ENCODE measurements around the gene IFNW1. TPM values are rescaled to one million over a fixed set of nuclear protein-coding genes. Genes with fewer than 3 reads are reported as not detected.
"Not testable (repeated sequence)": the region's sequence is repeated elsewhere in the genome, so short reads cannot be mapped to it uniquely, and the experiment has no call there.

IFNW1 gene
- total RNA-seq, 1 experiment from 2014 or later, result not detected

GRCh38 chr9:21174671-21175070 is 33.0 kb upstream of the IFNW1 start:
- CTCF ChIA-PET, result no interaction called here
- no TSS peak for BruUV-seq (replicated peaks)
- TF ChIP-seq EZH2 (IDR thresholded peaks at IDR 0.05; ENCODE audit: low read depth) (no peak), CTCF (conservative IDR thresholded peaks at IDR 0.05) (no peak)

GRCh38 chr9:21172156-21172555 is 30.5 kb upstream of the IFNW1 start:
- Histone ChIP-seq H3K79me2 (ENCODE audit: low read depth) (no peaks in the 10 kb centered on the region), H3K27ac (no peak overlapping the region), H3F3A (ENCODE audit: insufficient read depth, low read depth) (no peaks in the 10 kb centered on the region), H4K20me1 (ENCODE audit: insufficient read depth) (no peaks in the 10 kb centered on the region), H3K36me3 (ENCODE audit: low read depth) (no peaks in the 10 kb centered on the region), H3K4me3 (no peak overlapping the region), H3K27me3 (ENCODE audit: insufficient read depth, low read depth) (no peaks in the 10 kb centered on the region), H3K9me3 (ENCODE audit: insufficient read depth, low read depth) (no peaks in the 10 kb centered on the region), H2AFZ (no peak overlapping the region), H3K4me1 (replicated peaks; ENCODE audit: insufficient read depth) (no peaks in the 10 kb centered on the region), H3K4me2 (no peak overlapping the region), H3K9me2 (ENCODE audit: insufficient read depth) (no peaks in the 10 kb centered on the region)
- TF ChIP-seq EZH2 (IDR thresholded peaks at IDR 0.05; ENCODE audit: low read depth), result no peak
- no peak for TF ChIP-seq CTCF (conservative IDR thresholded peaks at IDR 0.05)
- POLR2A ChIA-PET (ENCODE audit: unreplicated experiment), result no interaction called here
- no TSS peak for BruUV-seq (replicated peaks)
- intact Hi-C loops (cut with micrococcal nuclease; ENCODE audit: unreplicated experiment), result no loop called here
- CTCF ChIA-PET, result no interaction called here
- DNase-seq, result no peak

More at GRCh38 chr9:21174671-21175070, 33.0 kb upstream of the IFNW1 start:
- DNase-seq, result no peak
- no peaks in the 10 kb centered on the region for H3K27me3 ChIP-seq (ENCODE audit: insufficient read depth, low read depth)
- no peak overlapping the region for H3K27ac ChIP-seq
- no peaks in the 10 kb centered on the region for H3F3A ChIP-seq (ENCODE audit: insufficient read depth, low read depth)
- H2AFZ ChIP-seq, result no peak overlapping the region
- no peaks in the 10 kb centered on the region for H3K36me3 ChIP-seq (ENCODE audit: low read depth)
- intact Hi-C loops (cut with micrococcal nuclease; ENCODE audit: unreplicated experiment), result no loop called here
- H3K4me3 ChIP-seq, result no peak overlapping the region
- H3K79me2 ChIP-seq (ENCODE audit: low read depth), result no peaks in the 10 kb centered on the region
- no peaks in the 10 kb centered on the region for H3K9me2 ChIP-seq (ENCODE audit: insufficient read depth)
- no peaks in the 10 kb centered on the region for H3K9me3 ChIP-seq (ENCODE audit: insufficient read depth, low read depth)
- H3K4me1 ChIP-seq (replicated peaks; ENCODE audit: insufficient read depth), result no peaks in the 10 kb centered on the region
- POLR2A ChIA-PET (ENCODE audit: unreplicated experiment), result no interaction called here
- no peaks in the 10 kb centered on the region for H4K20me1 ChIP-seq (ENCODE audit: insufficient read depth)
- no peak overlapping the region for H3K4me2 ChIP-seq

- no peaks in the 10 kb centered on the region for H3K9me3 ChIP-seq (ENCODE audit: insufficient read depth, low read depth)
- no peaks in the 10 kb centered on the region for H3K36me3 ChIP-seq (ENCODE audit: low read depth)
- H4K20me1 ChIP-seq (ENCODE audit: insufficient read depth), result no peaks in the 10 kb centered on the region
- no peak for DNase-seq
- BruUV-seq (replicated peaks), result no TSS peak
- H3K4me2 ChIP-seq, result no peak overlapping the region
- no peak overlapping the region for H3K27ac ChIP-seq
- ChIA-PET CTCF (no interaction called here), POLR2A (ENCODE audit: unreplicated experiment) (no interaction called here)
- H3K27me3 ChIP-seq (ENCODE audit: insufficient read depth, low read depth), result no peaks in the 10 kb centered on the region
- H3K9me2 ChIP-seq (ENCODE audit: insufficient read depth), result no peaks in the 10 kb centered on the region
- H3F3A ChIP-seq (ENCODE audit: insufficient read depth, low read depth), result no peaks in the 10 kb centered on the region
- intact Hi-C loops (cut with micrococcal nuclease; ENCODE audit: unreplicated experiment), result no loop called here
- H3K4me3 ChIP-seq, result no peak overlapping the region
- no peaks in the 10 kb centered on the region for H3K79me2 ChIP-seq (ENCODE audit: low read depth)
- no peaks in the 10 kb centered on the region for H3K4me1 ChIP-seq (replicated peaks; ENCODE audit: insufficient read depth)
- no peak overlapping the region for H2AFZ ChIP-seq
- TF ChIP-seq EZH2 (IDR thresholded peaks at IDR 0.05; ENCODE audit: low read depth), result no peak
- TF ChIP-seq CTCF (conservative IDR thresholded peaks at IDR 0.05), result no peak
Observed at GRCh38 chr9:21171351-21171750, 29.7 kb upstream of the IFNW1 start.

GRCh38 chr9:21166560-21166959 is 24.9 kb upstream of the IFNW1 start, which contains the start of gene IFNA21:
Gene IFNA21 (minus strand): TSS chr9:21166660. CDS start chr9:21166612, 48 bp downstream.
- BruUV-seq (replicated peaks); CTCF ChIA-PET: not testable (repeated sequence)

More at GRCh38 chr9:21166560-21166959, 24.9 kb upstream of the IFNW1 start, which contains the start of gene IFNA21:
- H3K4me2 ChIP-seq; H3K79me2 ChIP-seq (ENCODE audit: low read depth); intact Hi-C loops (cut with micrococcal nuclease; ENCODE audit: unreplicated experiment); H3K4me3 ChIP-seq; DNase-seq; H3K9me2 ChIP-seq (ENCODE audit: insufficient read depth); H3K9me3 ChIP-seq (ENCODE audit: insufficient read depth, low read depth); H3K27ac ChIP-seq; H3K36me3 ChIP-seq (ENCODE audit: low read depth); H2AFZ ChIP-seq; H4K20me1 ChIP-seq (ENCODE audit: insufficient read depth); POLR2A ChIA-PET (ENCODE audit: unreplicated experiment); H3F3A ChIP-seq (ENCODE audit: insufficient read depth, low read depth); H3K27me3 ChIP-seq (ENCODE audit: insufficient read depth, low read depth); H3K4me1 ChIP-seq (replicated peaks; ENCODE audit: insufficient read depth): not testable (repeated sequence)
